HepG2 (cell line): Measurements from ENCODE around the gene PIAS3. TPM values are rescaled to one million over a fixed set of nuclear protein-coding genes. Genes with fewer than 3 reads are reported as not detected.

Experiments used
- AHR ChIP-seq: IDR thresholded peaks from 2 replicates; pipeline ENCODE4 v1.6.1; 2018; ENCODE audit warnings: missing genetic modification reagents, missing compliant biosample characterization
- MXD1 ChIP-seq: sonication (generic); formaldehyde crosslinking; IDR thresholded peaks from 2 replicates; pipeline ENCODE4 v1.4.0; 2020; ENCODE audit warnings: mild to moderate bottlenecking, missing genetic modification reagents
- PATZ1 ChIP-seq: sonication (generic); formaldehyde crosslinking; IDR thresholded peaks from 2 replicates; pipeline ENCODE4 v1.4.0; 2020; ENCODE audit warnings: missing genetic modification reagents
- RBFOX2 ChIP-seq: fragments of 200-400 bp; formaldehyde crosslinking; IDR thresholded peaks from 2 replicates; pipeline ENCODE4 v1.6.1; 2017; ENCODE audit warnings: low read depth, mild to moderate bottlenecking, low read length
- TBX2 ChIP-seq: sonication (generic); formaldehyde crosslinking; IDR thresholded peaks from 2 replicates; pipeline ENCODE4 v1.5.0; 2020; ENCODE audit warnings: missing genetic modification reagents, mild to moderate bottlenecking, borderline replicate concordance
- TGIF2 ChIP-seq: IDR thresholded peaks from 2 replicates; pipeline ENCODE4 v1.6.1; 2016; ENCODE audit warnings: control low read depth, missing compliant biosample characterization
- THAP9 ChIP-seq: sonication (generic); formaldehyde crosslinking; IDR thresholded peaks from 2 replicates; pipeline ENCODE4; 2020; ENCODE audit warnings: missing genetic modification reagents, mild to moderate bottlenecking, borderline replicate concordance
- ZBTB10 ChIP-seq: sonication (generic); formaldehyde crosslinking; IDR thresholded peaks from 2 replicates; pipeline ENCODE4 v1.4.0; 2020; ENCODE audit warnings: missing genetic modification reagents, borderline replicate concordance
- ZBTB37 ChIP-seq: sonication (generic); formaldehyde crosslinking; IDR thresholded peaks from 2 replicates; pipeline ENCODE4 v1.4.0; 2020; ENCODE audit warnings: mild to moderate bottlenecking, missing genetic modification reagents
- ZNF276 ChIP-seq: sonication (generic); formaldehyde crosslinking; IDR thresholded peaks from 2 replicates; pipeline ENCODE4 v1.4.0; 2020; ENCODE audit warnings: mild to moderate bottlenecking, low read depth, missing genetic modification reagents
- ZNF687 ChIP-seq: sonication (generic); formaldehyde crosslinking; IDR thresholded peaks from 2 replicates; pipeline ENCODE4 v1.5.1; 2020; ENCODE audit warnings: mild to moderate bottlenecking, missing genetic modification reagents, moderate library complexity
- polyA plus RNA-seq, 8 experiments: library from polyadenylated mRNA; depleted of rRNA in 3 of 8; stranded (reverse) in 7 of 8; unstranded in 1 of 8; fragments of >200 nt; fragmentation: Illumina TruSeq in 4 of 8; extraction: Trizol in 4 of 8; gene quantifications; 2 replicates each; pipeline versions ENCODE4 v1.2.1 to v1.2.3, GENCODE V29; 2011 to 2016; ENCODE audit warnings: low read depth in 4 of 8, missing spikeins in 1 of 8, mixed read lengths in 1 of 8; ENCODE audit not compliant: insufficient read depth in 1 of 8
- total RNA-seq, 5 experiments: library from RNA; depleted of rRNA; stranded (reverse); fragments of >200 nt; fragmentation: Illumina TruSeq; extraction: Trizol; gene quantifications; 2 replicates each; pipeline ENCODE4 v1.2.3, GENCODE V29; 2016; ENCODE audit warnings: low read depth in 1 of 5

PIAS3 gene
- total and polyA plus RNA-seq, 2 of the 13 experiments (the other 11 are each of a cell fraction or from before 2014, with no cell fraction given): 3.7 to 8.0 TPM

GRCh38 chr1:145845514-145846161 lies 13.2 kb downstream of the PIAS3 start, which contains the start of gene NUDT17 (continued):
- 0 out of 2 replicates have a peak, but pooled peaks have one; percentile 37 for TF ChIP-seq ZBTB37
- peak; percentile 75 for TF ChIP-seq TGIF2
- TF ChIP-seq RBFOX2: peak; percentile 76
- TF ChIP-seq MXD1 (CRISPR knock-in tag): peak; percentile 77
- TF ChIP-seq THAP9 (CRISPR knock-in tag): peak; percentile 34; the same call in 1 of the 2 replicates
- TF ChIP-seq PATZ1 (CRISPR knock-in tag): peak; percentile 76
- TF ChIP-seq TBX2 (CRISPR knock-in tag): peak; percentile 72
- no peak for TF ChIP-seq ZNF276
- peak; percentile 93 for TF ChIP-seq ZNF687 (CRISPR knock-in tag)
- TF ChIP-seq ZBTB10: peak; percentile 66; the same call in 1 of the 2 replicates
- TF ChIP-seq AHR (CRISPR knock-in tag): no peak
